Fibroblast of villous mesenchyme (primary cell): Measurements from ENCODE around the gene ITGA11. TPM values are rescaled to one million over a fixed set of nuclear protein-coding genes. Genes with fewer than 3 reads are reported as not detected.

ENCODE experiments used
- DNase-seq: peaks from one replicate; pipeline ENCODE4 v3.0.0-alpha.2; 2010; ENCODE audit warnings: low read depth
- H3K4me3 ChIP-seq: 2 replicates; pipeline ENCODE4 v1.5.1; 2011; ENCODE audit warnings: low read depth, mild to moderate bottlenecking, low read length
- CTCF ChIP-seq: IDR thresholded peaks from 2 replicates; pipeline ENCODE4 v1.5.1; 2012; ENCODE audit warnings: low read depth, mild to moderate bottlenecking, low read length; ENCODE audit not compliant: insufficient read depth
- total RNA-seq: library from RNA; depleted of rRNA; stranded (reverse); fragments of >200 nt; gene quantifications from 2 replicates; pipeline ENCODE4 v1.2.3, GENCODE V29; 2012

Gene ITGA11
- total RNA-seq, 1 donor = 87.7 TPM

- TF ChIP-seq CTCF = no peak
- H3K4me3 ChIP-seq = no peak overlapping the region
- peak; percentile 32 for DNase-seq
These were observed 32.6 kb upstream of the ITGA11 start for GRCh38 chr15:68464448-68465090.

- DNase-seq = peak; percentile 28
- no peak overlapping the region for H3K4me3 ChIP-seq
- TF ChIP-seq CTCF = no peak
These were observed 32.0 kb upstream of the ITGA11 start for GRCh38 chr15:68463996-68464395.

- TF ChIP-seq CTCF = no peak
- H3K4me3 ChIP-seq = no peak overlapping the region
- no peak for DNase-seq
These were observed 31.5 kb upstream of the ITGA11 start for GRCh38 chr15:68463444-68463843.

- DNase-seq = no peak
- no peak for TF ChIP-seq CTCF
- no peak overlapping the region for H3K4me3 ChIP-seq
These were observed 28.2 kb upstream of the ITGA11 start for GRCh38 chr15:68460166-68460565.

- no peak for TF ChIP-seq CTCF
- no peak for DNase-seq
- H3K4me3 ChIP-seq = no peak overlapping the region
These were observed 18.2 kb upstream of the ITGA11 start for GRCh38 chr15:68450192-68450591.

- no peak overlapping the region for H3K4me3 ChIP-seq
- no peak for TF ChIP-seq CTCF
- DNase-seq = no peak
These were observed 17.4 kb upstream of the ITGA11 start for GRCh38 chr15:68449389-68449788.
